KG1 (cell line): ENCODE results near the gene GYPC.

ENCODE experiments used
- DNase-seq: peaks from one replicate; lab custom pipeline; 2025; lab: John Stamatoyannopoulos, UW

The GYPC gene

DNA sequence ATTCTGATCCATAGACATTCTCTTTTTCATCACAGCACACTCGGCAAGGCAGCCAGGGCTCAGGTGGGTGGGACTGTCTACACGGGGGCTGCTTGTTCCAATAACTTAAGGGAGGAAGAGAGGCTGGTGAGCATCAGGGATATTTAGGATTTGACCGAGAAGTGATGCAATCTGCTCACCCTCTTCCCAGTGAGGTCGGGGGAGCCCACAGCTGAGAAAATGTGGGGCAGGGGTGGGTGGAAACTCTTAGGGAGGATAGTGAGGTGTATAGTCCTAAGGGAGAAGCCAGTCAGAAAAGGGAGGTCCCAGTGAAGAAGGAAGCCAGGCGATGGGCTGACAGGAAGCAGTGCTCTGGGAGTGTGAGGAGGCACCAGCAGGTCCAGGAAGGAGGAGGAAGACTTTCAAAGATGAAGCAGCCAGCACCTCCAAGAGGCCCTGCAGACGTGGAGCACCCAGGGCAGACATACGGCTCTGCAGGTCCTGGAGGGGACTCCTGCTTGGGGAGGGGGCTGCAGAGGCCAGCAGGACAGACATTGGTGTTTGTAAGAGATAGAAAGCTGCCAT, 76.8 kb downstream of the GYPC start:
- DNase-seq, result no peak

DNA sequence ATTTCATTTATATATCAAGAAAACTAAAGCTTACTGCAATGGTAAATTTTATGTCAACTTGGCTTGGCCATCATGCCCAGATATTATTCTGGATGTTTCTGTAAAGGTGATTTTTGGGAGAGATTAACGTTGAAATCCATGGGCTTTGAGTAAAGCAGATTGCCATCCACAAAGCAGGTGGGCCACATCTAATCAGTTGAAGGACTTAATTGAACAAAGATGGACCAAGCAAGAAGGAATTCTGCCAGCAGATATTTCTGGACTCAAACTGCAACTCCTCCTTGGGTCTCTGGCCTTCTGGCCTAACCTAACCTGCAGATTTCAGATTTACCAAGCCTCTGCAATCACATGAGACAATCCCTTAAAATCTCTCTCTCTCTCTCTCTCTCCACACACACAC, 77.8 kb downstream of the GYPC start:
- no peak for DNase-seq

DNA sequence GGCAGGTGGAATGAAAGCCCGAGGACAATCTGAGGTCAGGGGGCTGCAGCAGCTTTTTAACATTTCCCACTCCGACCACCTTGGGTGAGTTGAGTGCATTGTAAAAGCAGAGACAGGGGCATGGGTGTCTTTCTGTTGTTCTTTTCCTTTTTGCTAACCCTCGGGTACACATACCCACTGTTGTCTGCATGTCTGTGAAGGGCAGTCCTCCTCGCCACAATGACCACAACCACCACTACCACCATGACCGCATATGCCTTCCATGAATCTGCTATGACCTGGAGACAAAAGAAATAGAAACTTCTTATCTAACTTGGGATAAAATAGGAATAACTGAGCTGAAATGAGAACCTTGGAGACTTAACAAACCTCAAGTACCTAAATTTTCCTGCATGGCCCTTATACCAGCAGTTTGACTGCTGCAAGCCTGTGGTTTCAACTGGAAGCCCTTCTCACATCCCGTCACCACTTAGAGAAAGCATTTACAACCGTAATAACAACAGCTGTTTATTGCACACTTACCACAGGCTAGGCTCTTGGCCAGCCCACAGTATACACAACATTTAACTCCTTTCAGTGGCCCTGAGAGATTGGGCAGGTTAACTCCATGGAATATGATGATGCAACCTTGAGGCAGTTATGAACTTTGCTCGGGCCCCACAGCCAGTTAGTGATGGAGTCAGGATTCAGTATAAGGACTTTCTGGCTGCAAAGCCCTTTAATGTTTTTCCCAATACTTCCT, 80.3 kb downstream of the GYPC start:
- no peak for DNase-seq

DNA sequence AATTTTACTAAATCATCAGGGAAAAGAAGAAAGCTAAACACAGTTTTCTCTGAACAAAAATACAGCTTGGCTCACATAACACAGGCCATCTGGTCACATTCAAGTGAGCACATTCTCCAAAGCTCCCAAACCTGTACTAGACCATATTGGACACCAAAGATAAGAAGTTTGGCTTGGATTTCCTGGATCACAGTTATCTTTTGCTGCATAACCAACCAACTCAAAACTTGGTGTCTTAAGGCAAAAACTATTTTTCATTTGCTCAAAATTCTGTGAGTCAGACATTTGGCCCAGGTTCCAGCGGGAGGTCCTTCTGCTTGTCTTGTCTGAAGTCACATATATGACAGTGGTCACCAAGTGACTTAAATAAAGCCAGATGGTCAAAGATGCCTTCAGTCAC, 83.2 kb downstream of the GYPC start:
- no peak for DNase-seq

DNA sequence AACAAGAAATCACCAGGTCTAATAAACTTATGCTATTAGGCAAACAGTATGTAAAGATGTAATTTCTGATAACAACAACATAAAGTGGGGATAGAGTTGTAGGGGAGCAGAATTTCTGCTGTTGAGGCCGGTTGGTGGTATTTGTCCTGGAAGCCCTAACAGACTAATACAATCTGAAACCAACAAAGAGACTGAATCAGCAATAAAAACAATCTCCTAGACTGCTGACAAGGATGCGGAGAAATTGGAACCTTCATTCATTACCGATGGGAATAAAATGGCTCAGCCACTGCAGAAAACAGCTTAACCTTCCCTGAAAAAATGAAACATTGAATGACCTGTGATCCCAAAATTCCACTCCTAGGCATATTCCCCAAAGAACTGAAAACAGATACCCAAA, 88.7 kb downstream of the GYPC start:
- no peak for DNase-seq
